IPS-20b (cell line): ENCODE data around the gene KRTAP12-4.
"Not testable (repeated sequence)": the region's sequence is repeated elsewhere in the genome, so short reads cannot be mapped to it uniquely, and the experiment has no call there.

Source experiments
- H3K27ac ChIP-seq: one replicate; pipeline ENCODE4 v1.5.1; 2013; ENCODE audit warnings: low read length
- H3K27me3 ChIP-seq: 2 replicates; pipeline ENCODE4 v1.6.1; 2013; ENCODE audit warnings: mild to moderate bottlenecking, low read length, inconsistent platforms; ENCODE audit not compliant: insufficient read depth
- H3K36me3 ChIP-seq: 2 replicates; pipeline ENCODE4 v1.6.1; 2013; ENCODE audit warnings: low read depth, mild to moderate bottlenecking, inconsistent platforms, low read length, moderate library complexity; ENCODE audit not compliant: insufficient read depth
- H3K4me1 ChIP-seq: 2 replicates; pipeline ENCODE4 v1.6.1; 2013; ENCODE audit warnings: mild to moderate bottlenecking, control low read depth, inconsistent platforms, low read length, moderate library complexity; ENCODE audit not compliant: insufficient read depth
- H3K4me3 ChIP-seq: 2 replicates; pipeline ENCODE4 v1.5.1; 2013; ENCODE audit warnings: mild to moderate bottlenecking, low read length, inconsistent platforms
- H3K9ac ChIP-seq: 2 replicates; pipeline ENCODE4 v1.6.1; 2013; ENCODE audit warnings: low read depth, mild to moderate bottlenecking, inconsistent platforms, low read length, moderate library complexity
- H3K9me3 ChIP-seq: 2 replicates; pipeline ENCODE4 v1.6.1; 2013; ENCODE audit warnings: mild to moderate bottlenecking, low read depth, low read length, inconsistent platforms; ENCODE audit not compliant: insufficient read depth

The KRTAP12-4 gene

DNA sequence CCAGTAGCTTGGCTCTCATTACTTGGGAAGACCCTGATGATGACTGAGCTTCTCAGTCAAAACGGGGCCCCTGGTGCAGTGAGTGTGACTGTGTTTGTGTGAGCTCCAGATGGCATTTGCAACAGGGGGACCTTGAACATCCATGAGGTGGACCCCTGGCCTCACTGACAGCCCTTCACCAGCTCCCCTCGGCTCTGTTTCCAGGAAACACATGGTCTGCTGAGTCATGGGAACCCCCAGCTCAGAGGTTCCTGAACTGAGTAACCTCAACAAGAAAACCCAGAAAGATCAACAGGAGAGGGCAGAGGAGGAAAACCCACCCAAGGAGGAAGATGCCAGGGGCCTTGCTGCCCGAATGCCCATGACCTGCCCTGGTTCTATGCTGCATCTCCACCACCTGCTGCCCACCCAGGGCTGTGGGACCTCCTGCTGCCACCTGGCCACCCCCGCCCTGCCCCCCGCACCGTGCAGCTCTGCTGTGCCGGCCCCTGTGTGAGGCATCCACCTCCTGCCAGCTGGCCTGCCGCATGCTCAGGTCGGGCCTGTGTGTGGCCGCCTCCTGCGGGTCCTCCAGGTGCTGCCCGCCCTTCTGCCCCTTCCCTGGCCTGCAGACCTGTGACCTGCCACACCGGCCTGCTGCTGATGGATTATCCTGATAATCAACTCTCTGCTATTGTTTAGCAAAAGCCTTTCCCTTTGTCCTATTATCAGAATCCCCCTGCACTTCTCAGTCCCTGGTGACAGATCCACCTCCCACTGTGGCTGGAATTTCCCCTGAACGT is 31.7 kb upstream of the KRTAP12-4 start:
- Histone ChIP-seq H3K4me3 (no peak overlapping the region), H3K4me1 (peaks cover 3% of the 10 kb centered on the region; the same call in 1 of the 2 replicates), H3K9ac (no peak overlapping the region), H3K27me3 (no peaks in the 10 kb centered on the region), H3K36me3 (no peaks in the 10 kb centered on the region), H3K9me3 (no peaks in the 10 kb centered on the region), H3K27ac (no peak overlapping the region)

DNA sequence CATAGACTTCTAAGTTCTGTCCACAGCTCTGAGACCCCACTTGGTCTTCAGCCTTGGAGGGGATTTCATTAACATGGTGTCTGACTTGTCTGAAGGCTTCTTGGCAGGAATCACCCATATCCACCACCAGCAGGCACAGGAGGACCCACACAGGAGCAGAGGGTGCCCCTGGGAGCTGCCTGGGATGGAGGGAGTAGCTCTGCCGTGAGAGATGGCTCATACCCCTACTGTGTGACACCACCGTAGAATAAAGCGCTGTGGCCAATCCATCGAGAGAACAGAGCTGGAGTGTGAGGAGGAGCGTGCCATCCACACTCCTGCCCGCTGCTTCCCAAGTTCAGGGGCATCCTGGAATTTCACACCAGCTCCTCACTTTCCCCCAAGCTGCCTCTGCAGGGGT is 30.6 kb upstream of the KRTAP12-4 start:
- not testable (repeated sequence) for H3K4me1 ChIP-seq, H3K4me3 ChIP-seq, H3K27ac ChIP-seq, H3K36me3 ChIP-seq, H3K27me3 ChIP-seq, H3K9ac ChIP-seq, H3K9me3 ChIP-seq

GRCh38 chr21:44684483-44684882 is 30.0 kb upstream of the KRTAP12-4 start:
- Histone ChIP-seq H3K4me1 (peaks cover 3% of the 10 kb centered on the region; the same call in 1 of the 2 replicates), H3K36me3 (no peaks in the 10 kb centered on the region), H3K27me3 (no peaks in the 10 kb centered on the region), H3K4me3 (no peak overlapping the region), H3K9me3 (no peaks in the 10 kb centered on the region), H3K9ac (no peak overlapping the region), H3K27ac (no peak overlapping the region)

- Histone ChIP-seq H3K4me1 (peaks cover 3% of the 10 kb centered on the region; the same call in 1 of the 2 replicates), H3K4me3 (no peak overlapping the region), H3K9me3 (no peaks in the 10 kb centered on the region), H3K9ac (no peak overlapping the region), H3K27me3 (no peaks in the 10 kb centered on the region), H3K36me3 (no peaks in the 10 kb centered on the region), H3K27ac (no peak overlapping the region)
These were observed 29.6 kb upstream of the KRTAP12-4 start for GRCh38 chr21:44684077-44684476.

- Histone ChIP-seq H3K4me1 (peaks cover 3% of the 10 kb centered on the region; the same call in 1 of the 2 replicates), H3K27me3 (no peaks in the 10 kb centered on the region), H3K4me3 (no peak overlapping the region), H3K9me3 (no peaks in the 10 kb centered on the region; the same call in 1 of the 2 replicates), H3K36me3 (no peaks in the 10 kb centered on the region), H3K9ac (no peak overlapping the region), H3K27ac (no peak overlapping the region)
These were observed 28.2 kb upstream of the KRTAP12-4 start for GRCh38 chr21:44682580-44683151.

- H3K9me3 ChIP-seq, result no peaks in the 10 kb centered on the region; the same call in 1 of the 2 replicates
- no peaks in the 10 kb centered on the region for H3K36me3 ChIP-seq
- H3K4me1 ChIP-seq, result peaks cover 3% of the 10 kb centered on the region; the same call in 1 of the 2 replicates
- H3K4me3 ChIP-seq, result no peak within 1 kb of the TSS
- no peak within 1 kb of the TSS for H3K27ac ChIP-seq
- no peaks in the 10 kb centered on the region for H3K27me3 ChIP-seq
- no peak within 1 kb of the TSS for H3K9ac ChIP-seq
These were observed 27.6 kb upstream of the KRTAP12-4 start, which contains the start of gene KRTAP12-1 for GRCh38 chr21:44681861-44682579. TSS of gene KRTAP12-1 (minus strand) at chr21:44682163. CDS start at chr21:44682123, 40 bp downstream.

DNA sequence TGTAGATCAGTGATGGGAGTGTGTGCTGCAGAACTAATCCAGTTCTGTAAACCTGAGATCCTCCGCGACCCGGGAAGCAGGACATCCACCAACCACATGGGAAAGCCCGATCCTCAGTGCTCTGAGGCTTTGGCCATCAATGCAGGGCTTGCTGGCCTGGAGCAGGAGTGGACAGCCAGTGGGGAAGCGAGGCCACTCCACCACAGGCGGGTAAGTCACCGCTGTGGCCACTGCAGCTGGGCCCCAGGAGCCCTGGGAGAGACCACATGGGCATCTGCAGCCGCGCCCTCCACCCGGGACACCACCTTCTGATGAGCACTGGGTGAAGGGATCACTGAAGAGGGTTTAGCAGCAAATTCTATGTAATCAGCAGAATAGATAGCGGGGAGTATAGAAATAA is 26.7 kb upstream of the KRTAP12-4 start:
- Histone ChIP-seq H3K9me3 (no peaks in the 10 kb centered on the region; the same call in 1 of the 2 replicates), H3K27ac (no peak overlapping the region), H3K9ac (no peak overlapping the region), H3K4me1 (no peaks in the 10 kb centered on the region), H3K27me3 (no peaks in the 10 kb centered on the region), H3K36me3 (no peaks in the 10 kb centered on the region), H3K4me3 (no peak overlapping the region)

DNA sequence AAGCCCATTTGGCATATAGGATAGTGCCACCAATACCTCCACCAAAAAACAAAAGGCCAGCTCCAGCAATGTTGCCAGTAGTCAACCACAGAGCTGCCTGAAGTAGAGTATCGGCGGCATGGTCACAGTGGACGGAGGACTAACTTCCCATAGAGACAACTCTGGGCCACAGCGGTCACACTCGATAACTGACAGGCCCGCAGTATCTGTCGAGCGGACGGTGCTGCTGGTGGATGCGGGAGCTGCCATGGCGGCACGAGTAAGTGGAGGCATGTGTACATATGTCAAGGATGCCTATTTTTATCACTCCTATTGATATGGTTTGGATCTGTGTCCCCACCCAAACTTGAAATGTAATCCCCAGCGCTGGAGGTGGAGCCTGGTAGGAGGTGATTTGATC is 23.4 kb upstream of the KRTAP12-4 start:
- no peaks in the 10 kb centered on the region for H3K27me3 ChIP-seq
- no peaks in the 10 kb centered on the region for H3K4me1 ChIP-seq
- H3K9me3 ChIP-seq, result no peaks in the 10 kb centered on the region; the same call in 1 of the 2 replicates
- no peak overlapping the region for H3K9ac ChIP-seq
- H3K27ac ChIP-seq, result no peak overlapping the region
- no peaks in the 10 kb centered on the region for H3K36me3 ChIP-seq
- H3K4me3 ChIP-seq, result no peak overlapping the region

GRCh38 chr21:44671911-44672310 is 17.5 kb upstream of the KRTAP12-4 start:
- Histone ChIP-seq H3K9me3 (peaks cover 19% of the 10 kb centered on the region), H3K9ac (no peak overlapping the region), H3K27me3 (no peaks in the 10 kb centered on the region), H3K4me3 (no peak overlapping the region), H3K36me3 (no peaks in the 10 kb centered on the region), H3K4me1 (no peaks in the 10 kb centered on the region), H3K27ac (no peak overlapping the region)

GRCh38 chr21:44670642-44671432 is 16.4 kb upstream of the KRTAP12-4 start:
- Histone ChIP-seq H3K4me1 (no peaks in the 10 kb centered on the region), H3K36me3 (no peaks in the 10 kb centered on the region), H3K4me3 (no peak overlapping the region), H3K9me3 (peaks cover 19% of the 10 kb centered on the region), H3K27me3 (no peaks in the 10 kb centered on the region), H3K9ac (no peak overlapping the region), H3K27ac (no peak overlapping the region)

GRCh38 chr21:44667612-44668011 is 13.2 kb upstream of the KRTAP12-4 start:
- Histone ChIP-seq H3K4me1 (no peaks in the 10 kb centered on the region), H3K4me3 (no peak overlapping the region), H3K36me3 (no peaks in the 10 kb centered on the region), H3K9me3 (peaks cover 19% of the 10 kb centered on the region), H3K27me3 (no peaks in the 10 kb centered on the region), H3K27ac (no peak overlapping the region), H3K9ac (no peak overlapping the region)
